K562 (cell line): ENCODE data around the gene DLGAP1. TPM values are rescaled to one million over a fixed set of nuclear protein-coding genes. Genes with fewer than 3 reads are reported as not detected.

Experiments
- ARID2 ChIP-seq: fragments of 450-650 bp; IDR thresholded peaks from 2 replicates; pipeline ENCODE4 v1.6.1; 2017; ENCODE audit warnings: antibody characterized with exemption, mild to moderate bottlenecking
- ATF6 ChIP-seq: sonication (generic); formaldehyde crosslinking; IDR thresholded peaks from 2 replicates; pipeline ENCODE4 v1.4.0; 2020; ENCODE audit warnings: mild to moderate bottlenecking, missing genetic modification reagents
- E2F3 ChIP-seq: fragments of 250-450 bp; sonication (Bioruptor Pico); IDR thresholded peaks from 2 replicates; pipeline ENCODE4 v1.4.0; 2020; ENCODE audit warnings: mild to moderate bottlenecking
- FOXO4 ChIP-seq: fragments of 450-650 bp; formaldehyde crosslinking; IDR thresholded peaks from 2 replicates; pipeline ENCODE4 v1.4.0; 2020; ENCODE audit warnings: mild to moderate bottlenecking, moderate library complexity
- GABPA ChIP-seq: fragments of 200-800 bp; sonication (Bioruptor generic); conservative IDR thresholded peaks from 2 replicates; pipeline ENCODE4 v1.6.1; 2016; ENCODE audit warnings: low read depth, missing genetic modification characterization, missing compliant biosample characterization
- HMBOX1 ChIP-seq: sonication (generic); IDR thresholded peaks from 2 replicates; pipeline ENCODE4 v1.6.1; 2016
- IRF9 ChIP-seq: fragments of 450-650 bp; IDR thresholded peaks from 2 replicates; pipeline ENCODE4 v1.6.1; 2016; ENCODE audit warnings: missing biosample characterization, missing genetic modification characterization
- KDM2B ChIP-seq: fragments of 250-450 bp; sonication (Bioruptor Pico); IDR thresholded peaks from 2 replicates; pipeline ENCODE4 v1.8.0; 2021; ENCODE audit warnings: mild to moderate bottlenecking, moderate library complexity
- L3MBTL2 ChIP-seq: fragments of 450-650 bp; IDR thresholded peaks from 2 replicates; pipeline ENCODE4 v1.6.1; 2016; ENCODE audit warnings: mild to moderate bottlenecking, moderate library complexity
- NR2F6 ChIP-seq: fragments of 450-650 bp; formaldehyde crosslinking; IDR thresholded peaks from 2 replicates; pipeline ENCODE4 v1.4.0; 2020; ENCODE audit warnings: mild to moderate bottlenecking
- PBX2 ChIP-seq, 2 experiments: IDR thresholded peaks in 1 of 2; conservative IDR thresholded peaks in 1 of 2; 2 replicates each; pipeline ENCODE4 v1.6.1; 2016; ENCODE audit warnings: low read depth in 2 of 2, mild to moderate bottlenecking in 1 of 2, missing compliant biosample characterization in 1 of 2, missing genetic modification characterization in 1 of 2, moderate library complexity in 1 of 2
- PPARD ChIP-seq: fragments of 250-450 bp; sonication (Bioruptor Pico); IDR thresholded peaks from 2 replicates; pipeline ENCODE4 v1.8.0; 2022; ENCODE audit warnings: inconsistent platforms, mild to moderate bottlenecking, moderate library complexity
- PRDM10 ChIP-seq: fragments of 450-650 bp; IDR thresholded peaks from 2 replicates; pipeline ENCODE4 v1.6.1; 2018; ENCODE audit not compliant: partially characterized antibody
- PURB ChIP-seq: sonication (generic); formaldehyde crosslinking; IDR thresholded peaks from 2 replicates; pipeline ENCODE4 v1.9.0; 2021; ENCODE audit warnings: low read depth, mild to moderate bottlenecking, missing genetic modification reagents
- SMAD1 ChIP-seq: fragments of 150-350 bp; IDR thresholded peaks from 2 replicates; pipeline ENCODE4 v1.6.1; 2014; ENCODE audit warnings: low read length, low read depth; ENCODE audit not compliant: partially characterized antibody
- ZNF408 ChIP-seq: fragments of 250-450 bp; sonication (Bioruptor Pico); IDR thresholded peaks from 2 replicates; pipeline ENCODE4 v1.4.0; 2020; ENCODE audit warnings: low read depth, mild to moderate bottlenecking, moderate library complexity
- polyA plus RNA-seq, 8 experiments: library from polyadenylated mRNA; depleted of rRNA in 4 of 8; stranded (reverse) in 5 of 8; unstranded in 3 of 8; fragments of >200 nt; fragmentation: Nextera tagmentation in 2 of 8; fragmentation: Illumina TruSeq in 1 of 8; extraction: Ambion mirVana in 2 of 8; extraction: Trizol in 1 of 8; gene quantifications; 2 replicates each; pipeline versions ENCODE4 v1.2.1 to v1.2.3, GENCODE V29; 2011 to 2014; ENCODE audit warnings: inconsistent platforms in 1 of 8, missing spikeins in 1 of 8
- total RNA-seq, 7 experiments: library from RNA; depleted of rRNA in 6 of 7; stranded (reverse); fragments of >200 nt in 6 of 7; fragmentation: Illumina TruSeq in 2 of 7; extraction: Trizol in 2 of 7; gene quantifications; 2 replicates each; pipeline versions ENCODE4 v1.2.1 to v1.2.3, GENCODE V29; 2011 to 2021; ENCODE audit warnings: low replicate concordance in 1 of 7

Gene DLGAP1
- total and polyA plus RNA-seq, 9 of the 15 experiments (the other 6 are each of a cell fraction or from before 2014, with no cell fraction given), result 0.04 to 0.22 (median 0.08) TPM

GRCh38 chr18:3605954-3606443, 849.1 kb downstream of the DLGAP1 start (continued):
- TF ChIP-seq PURB (CRISPR knock-in tag) (no peak), KDM2B (CRISPR knock-in tag) (no peak), FOXO4 (no peak), IRF9 (tag) (no peak), PBX2 (CRISPR knock-in tag; IDR thresholded peaks at IDR 0.05; ENCODE audit: low read depth) (no peak), PBX2 (tag; conservative IDR thresholded peaks at IDR 0.05; ENCODE audit: low read depth) (no peak), ZNF408 (CRISPR knock-in tag) (no peak), ATF6 (CRISPR knock-in tag) (no peak), NR2F6 (CRISPR knock-in tag) (no peak), E2F3 (CRISPR knock-in tag) (no peak), ARID2 (no peak), PRDM10 (no peak), HMBOX1 (0 out of 2 replicates have a peak, but pooled peaks have one; percentile 44), SMAD1 (peak; percentile 78), GABPA (tag) (no peak), L3MBTL2 (no peak), PPARD (CRISPR knock-in tag) (no peak)
